NB4 (cell line): ENCODE results near the gene HMGCLL1.

Experiments
- DNase-seq: peaks from one replicate; pipeline ENCODE4 v3.0.0; 2010; ENCODE audit warnings: low read depth
- H3K4me3 ChIP-seq: one replicate; pipeline ENCODE4 v1.5.1; 2011; ENCODE audit warnings: mild to moderate bottlenecking, low read depth, low read length, moderate library complexity
- CTCF ChIP-seq: IDR thresholded peaks from one replicate; pipeline ENCODE4 v1.5.1; 2012; ENCODE audit warnings: low read depth, low read length
- MAX ChIP-seq: IDR thresholded peaks from 2 replicates; pipeline ENCODE4 v1.6.1; 2011; ENCODE audit warnings: low read depth, low read length
- MYC ChIP-seq: IDR thresholded peaks from 2 replicates; pipeline ENCODE4 v1.6.1; 2011; ENCODE audit warnings: low read depth, low read length
- POLR2A ChIP-seq: IDR thresholded peaks from 2 replicates; pipeline ENCODE4 v1.6.1; 2011; ENCODE audit warnings: mild to moderate bottlenecking; ENCODE audit not compliant: insufficient read length; ENCODE audit errors: extremely low read depth

HMGCLL1 gene

GRCh38 chr6:55557146-55557545, 21.8 kb downstream of the HMGCLL1 start:
- DNase-seq = no peak
- H3K4me3 ChIP-seq = no peak overlapping the region
- TF ChIP-seq MAX (no peak), CTCF (no peak), POLR2A (no peak), MYC (no peak)

GRCh38 chr6:55545791-55546190, 33.2 kb downstream of the HMGCLL1 start:
- TF ChIP-seq MAX (no peak), CTCF (no peak), POLR2A (no peak), MYC (no peak)
- DNase-seq = no peak
- H3K4me3 ChIP-seq = no peak overlapping the region

- H3K4me3 ChIP-seq = no peak overlapping the region
- TF ChIP-seq MYC = no peak
- no peak for TF ChIP-seq POLR2A
- no peak for TF ChIP-seq CTCF
- TF ChIP-seq MAX = no peak
- DNase-seq = no peak
Measured at GRCh38 chr6:55543633-55544309, 35.2 kb downstream of the HMGCLL1 start.

- no peak overlapping the region for H3K4me3 ChIP-seq
- TF ChIP-seq MYC (no peak), MAX (no peak), CTCF (no peak), POLR2A (no peak)
- DNase-seq = no peak
Measured at GRCh38 chr6:55541024-55541423, 38.0 kb downstream of the HMGCLL1 start.

GRCh38 chr6:55536391-55536956, 42.5 kb downstream of the HMGCLL1 start:
- no peak for TF ChIP-seq CTCF
- TF ChIP-seq MAX = no peak
- TF ChIP-seq MYC = no peak
- TF ChIP-seq POLR2A = no peak

More at GRCh38 chr6:55536391-55536956, 42.5 kb downstream of the HMGCLL1 start:
- no peak overlapping the region for H3K4me3 ChIP-seq
- no peak for DNase-seq
